WTC11 (cell line): ENCODE results near the gene TMEM236.

Source experiments
- ETV6 ChIP-seq: sonication (generic); formaldehyde crosslinking; IDR thresholded peaks from 2 replicates; pipeline ENCODE4 v1.8.1; 2022; ENCODE audit warnings: mild to moderate bottlenecking, missing genetic modification reagents
- IRF2 ChIP-seq: sonication (generic); formaldehyde crosslinking; IDR thresholded peaks from 2 replicates; pipeline ENCODE4 v1.8.0; 2022; ENCODE audit warnings: low read depth, missing genetic modification reagents, borderline replicate concordance
- NFYB ChIP-seq: sonication (generic); formaldehyde crosslinking; conservative IDR thresholded peaks from 2 replicates; pipeline ENCODE4 v1.8.0; 2022; ENCODE audit warnings: low read depth, missing genetic modification reagents
- RELA ChIP-seq: sonication (generic); formaldehyde crosslinking; IDR thresholded peaks from 2 replicates; pipeline ENCODE4 v1.8.1; 2022; ENCODE audit warnings: missing genetic modification reagents, mild to moderate bottlenecking, borderline replicate concordance
- TEAD1 ChIP-seq: sonication (generic); formaldehyde crosslinking; IDR thresholded peaks from 2 replicates; pipeline ENCODE4 v1.8.0; 2022; ENCODE audit warnings: mild to moderate bottlenecking, missing genetic modification reagents
- ZBTB21 ChIP-seq: sonication (generic); formaldehyde crosslinking; IDR thresholded peaks from 2 replicates; pipeline ENCODE4 v1.8.1; 2023; ENCODE audit warnings: mild to moderate bottlenecking, missing genetic modification reagents, borderline replicate concordance
- TF ChIP-seq, protein P1 (sequence below): fragments of 200-600 bp; IDR thresholded peaks from 2 replicates; pipeline ENCODE4 v1.8.0; 2022; ENCODE audit warnings: antibody characterized with exemption
- TF ChIP-seq, protein P2 (sequence below): sonication (generic); formaldehyde crosslinking; IDR thresholded peaks from 2 replicates; pipeline ENCODE4 v1.8.1; 2023; ENCODE audit warnings: mild to moderate bottlenecking, missing genetic modification reagents, moderate library complexity
- TF ChIP-seq, protein P3 (sequence below): sonication (generic); formaldehyde crosslinking; conservative IDR thresholded peaks from 2 replicates; pipeline ENCODE4 v1.8.1; 2022; ENCODE audit warnings: mild to moderate bottlenecking, missing genetic modification reagents

DNA sequence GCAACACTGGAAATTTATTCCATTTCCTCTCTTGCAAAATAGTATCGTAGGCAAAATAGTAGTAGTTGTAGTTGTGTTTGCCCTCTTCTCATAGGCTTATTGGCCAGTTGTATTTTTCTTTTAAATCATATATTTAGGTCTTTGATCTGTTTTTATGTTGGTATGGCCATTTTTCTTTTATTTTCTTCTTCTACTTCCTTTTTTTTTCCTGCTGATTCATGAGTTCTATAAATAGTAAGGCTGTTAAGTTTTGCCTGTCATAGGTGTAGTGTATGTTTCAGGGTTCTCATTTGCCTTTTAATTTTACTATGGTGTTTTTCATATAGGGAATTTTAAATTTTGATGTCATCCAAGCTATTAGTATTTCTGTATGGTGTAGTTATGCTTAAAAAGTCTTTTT is 31.8 kb downstream of the TMEM236 start:
- TF ChIP-seq ETV6 (CRISPR knock-in tag) = no peak
- TF ChIP-seq, protein P1, sequence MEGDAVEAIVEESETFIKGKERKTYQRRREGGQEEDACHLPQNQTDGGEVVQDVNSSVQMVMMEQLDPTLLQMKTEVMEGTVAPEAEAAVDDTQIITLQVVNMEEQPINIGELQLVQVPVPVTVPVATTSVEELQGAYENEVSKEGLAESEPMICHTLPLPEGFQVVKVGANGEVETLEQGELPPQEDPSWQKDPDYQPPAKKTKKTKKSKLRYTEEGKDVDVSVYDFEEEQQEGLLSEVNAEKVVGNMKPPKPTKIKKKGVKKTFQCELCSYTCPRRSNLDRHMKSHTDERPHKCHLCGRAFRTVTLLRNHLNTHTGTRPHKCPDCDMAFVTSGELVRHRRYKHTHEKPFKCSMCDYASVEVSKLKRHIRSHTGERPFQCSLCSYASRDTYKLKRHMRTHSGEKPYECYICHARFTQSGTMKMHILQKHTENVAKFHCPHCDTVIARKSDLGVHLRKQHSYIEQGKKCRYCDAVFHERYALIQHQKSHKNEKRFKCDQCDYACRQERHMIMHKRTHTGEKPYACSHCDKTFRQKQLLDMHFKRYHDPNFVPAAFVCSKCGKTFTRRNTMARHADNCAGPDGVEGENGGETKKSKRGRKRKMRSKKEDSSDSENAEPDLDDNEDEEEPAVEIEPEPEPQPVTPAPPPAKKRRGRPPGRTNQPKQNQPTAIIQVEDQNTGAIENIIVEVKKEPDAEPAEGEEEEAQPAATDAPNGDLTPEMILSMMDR = no peak
- TF ChIP-seq TEAD1 (CRISPR knock-in tag) = no peak
- no peak for TF ChIP-seq RELA
- TF ChIP-seq, protein P2, sequence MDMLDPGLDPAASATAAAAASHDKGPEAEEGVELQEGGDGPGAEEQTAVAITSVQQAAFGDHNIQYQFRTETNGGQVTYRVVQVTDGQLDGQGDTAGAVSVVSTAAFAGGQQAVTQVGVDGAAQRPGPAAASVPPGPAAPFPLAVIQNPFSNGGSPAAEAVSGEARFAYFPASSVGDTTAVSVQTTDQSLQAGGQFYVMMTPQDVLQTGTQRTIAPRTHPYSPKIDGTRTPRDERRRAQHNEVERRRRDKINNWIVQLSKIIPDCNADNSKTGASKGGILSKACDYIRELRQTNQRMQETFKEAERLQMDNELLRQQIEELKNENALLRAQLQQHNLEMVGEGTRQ (CRISPR knock-in tag) = no peak
- no peak for TF ChIP-seq NFYB (CRISPR knock-in tag)
- TF ChIP-seq, protein P3, sequence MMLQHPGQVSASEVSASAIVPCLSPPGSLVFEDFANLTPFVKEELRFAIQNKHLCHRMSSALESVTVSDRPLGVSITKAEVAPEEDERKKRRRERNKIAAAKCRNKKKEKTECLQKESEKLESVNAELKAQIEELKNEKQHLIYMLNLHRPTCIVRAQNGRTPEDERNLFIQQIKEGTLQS = no peak
- TF ChIP-seq IRF2 = no peak
- no peak for TF ChIP-seq ZBTB21 (CRISPR knock-in tag)
